Endometrial microvascular endothelial cells (primary cell): ENCODE results near the gene NPM3. TPM values are rescaled to one million over a fixed set of nuclear protein-coding genes. Genes with fewer than 3 reads are reported as not detected.

ENCODE experiments used
- total RNA-seq: library from RNA; depleted of rRNA; stranded (reverse); fragments of >200 nt; gene quantifications from one replicate; pipeline ENCODE4 v1.2.3, GENCODE V29; 2015; ENCODE audit errors: inconsistent ontology term

NPM3 gene
- total RNA-seq, 1 donor from 2014 or later, result 192 TPM

Other genes with a start within 250 kb of the NPM3 start
- 27.0 TPM for gene POLL, start 195.2 kb downstream of the NPM3 start, total RNA-seq
- gene DPCD, start 195.1 kb downstream of the NPM3 start, total RNA-seq, result 45.9 TPM
- gene FBXW4, start 88.3 kb downstream of the NPM3 start, total RNA-seq, result 13.9 TPM
- gene FGF8, start 7.3 kb downstream of the NPM3 start, total RNA-seq, result not detected
- gene OGA, start 35.0 kb upstream of the NPM3 start, total RNA-seq, result 51.8 TPM
- gene KCNIP2, start 60.4 kb upstream of the NPM3 start, total RNA-seq, result 0.09 TPM